MM.1S (cell line): ENCODE data around the gene PPP1R11.

Experiments
- DNase-seq: peaks from one replicate; pipeline ENCODE4 v3.0.0-alpha.2; 2015
- H2AFZ ChIP-seq: fragments of 300-600 bp; sonication (generic); 2 replicates; pipeline ENCODE4 v1.6.0; 2016; ENCODE audit warnings: antibody characterized with exemption, low read length
- H3F3A ChIP-seq: fragments of 300-600 bp; sonication (generic); 2 replicates; pipeline ENCODE4 v1.6.1; 2016; ENCODE audit warnings: mild to moderate bottlenecking, antibody characterized with exemption, low read length, moderate library complexity, mixed read lengths; ENCODE audit not compliant: insufficient read depth
- H3K27ac ChIP-seq: fragments of 300-600 bp; sonication (generic); 2 replicates; pipeline ENCODE4 v1.5.1; 2016; ENCODE audit warnings: mild to moderate bottlenecking, low read length
- H3K27me3 ChIP-seq: fragments of 300-600 bp; sonication (generic); replicated peaks from 2 replicates; pipeline ENCODE4 v1.6.0; 2016; ENCODE audit warnings: low read length; ENCODE audit not compliant: insufficient read depth
- H3K36me3 ChIP-seq: fragments of 300-600 bp; sonication (generic); replicated peaks from 2 replicates; pipeline ENCODE4 v1.6.1; 2016; ENCODE audit warnings: mild to moderate bottlenecking, low read length, mixed read lengths; ENCODE audit not compliant: insufficient read depth
- H3K4me1 ChIP-seq: fragments of 300-600 bp; sonication (generic); 2 replicates; pipeline ENCODE4 v1.6.1; 2016; ENCODE audit warnings: low read length, mixed read lengths
- H3K4me2 ChIP-seq: fragments of 300-600 bp; sonication (generic); 2 replicates; pipeline ENCODE4 v1.6.0; 2016; ENCODE audit warnings: low read depth, low read length
- H3K4me3 ChIP-seq: fragments of 300-600 bp; sonication (generic); 2 replicates; pipeline ENCODE4 v1.5.1; 2016; ENCODE audit warnings: low read length, mixed read lengths
- H3K79me2 ChIP-seq: fragments of 300-600 bp; sonication (generic); 2 replicates; pipeline ENCODE4 v1.6.1; 2016; ENCODE audit warnings: mixed run types, low read length, mixed read lengths
- H3K9ac ChIP-seq: fragments of 300-600 bp; sonication (generic); 2 replicates; pipeline ENCODE4 v1.6.1; 2016; ENCODE audit warnings: low read length, mixed read lengths
- H3K9me2 ChIP-seq: fragments of 300-600 bp; sonication (generic); replicated peaks from 2 replicates; pipeline ENCODE4 v1.6.1; 2016; ENCODE audit warnings: mild to moderate bottlenecking, low read length, mixed read lengths; ENCODE audit not compliant: insufficient read depth
- H3K9me3 ChIP-seq: fragments of 300-600 bp; sonication (generic); replicated peaks from 2 replicates; pipeline ENCODE4 v1.6.1; 2016; ENCODE audit warnings: mild to moderate bottlenecking, low read length, mixed read lengths; ENCODE audit not compliant: insufficient read depth
- H4K20me1 ChIP-seq: fragments of 300-600 bp; sonication (generic); 2 replicates; pipeline ENCODE4 v1.6.1; 2016; ENCODE audit warnings: mild to moderate bottlenecking, low read length, moderate library complexity, mixed read lengths; ENCODE audit not compliant: insufficient read depth
- EZH2 ChIP-seq: fragments of 300-600 bp; sonication (generic); optimal IDR thresholded peaks from 2 replicates; pipeline ENCODE3; 2017; ENCODE audit warnings: low read depth, mild to moderate bottlenecking, antibody characterized with exemption, low read length, mixed read lengths
- EZH2phosphoT487 ChIP-seq: fragments of 300-600 bp; sonication (generic); IDR thresholded peaks from 2 replicates; pipeline ENCODE4 v1.6.1; 2018; ENCODE audit warnings: antibody characterized with exemption, low read length
- TF ChIP-seq, protein P1 (sequence below): fragments of 300-600 bp; sonication (generic); IDR thresholded peaks from 2 replicates; pipeline ENCODE4 v1.5.1; 2016; ENCODE audit warnings: antibody characterized with exemption, low read length, mixed read lengths

The PPP1R11 gene

DNA sequence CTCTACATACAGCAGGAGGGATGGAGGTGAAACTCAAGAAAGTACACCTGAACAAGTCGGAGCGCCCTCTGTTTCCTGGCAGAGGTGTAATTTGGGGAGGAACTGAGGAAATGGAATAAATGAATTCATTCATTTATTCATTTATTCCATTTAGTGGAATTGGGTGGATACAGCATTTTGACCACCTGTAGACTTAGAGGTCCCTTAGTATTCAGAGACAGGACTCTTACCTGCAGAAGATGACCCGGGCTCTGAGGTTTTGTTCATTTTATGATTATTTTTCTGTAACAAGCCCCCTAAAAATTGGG, 36.8 kb downstream of the PPP1R11 start:
- Histone ChIP-seq H2AFZ (peak overlapping the region; percentile 94), H3K4me2 (peak overlapping the region; percentile 100), H3K27me3 (peaks cover 26% of the 10 kb centered on the region), H4K20me1 (no peaks in the 10 kb centered on the region), H3K4me3 (peak overlapping the region; percentile 64), H3K9me3 (no peaks in the 10 kb centered on the region), H3K36me3 (no peaks in the 10 kb centered on the region), H3K27ac (no peak overlapping the region), H3K79me2 (no peaks in the 10 kb centered on the region), H3K9me2 (no peaks in the 10 kb centered on the region), H3K4me1 (peaks cover 15% of the 10 kb centered on the region), H3F3A (peaks cover 15% of the 10 kb centered on the region), H3K9ac (peak overlapping the region; percentile 36; the same call in 1 of the 2 replicates)
- TF ChIP-seq EZH2phosphoT487 = no peak
- TF ChIP-seq EZH2 = no peak
- TF ChIP-seq, protein P1, sequence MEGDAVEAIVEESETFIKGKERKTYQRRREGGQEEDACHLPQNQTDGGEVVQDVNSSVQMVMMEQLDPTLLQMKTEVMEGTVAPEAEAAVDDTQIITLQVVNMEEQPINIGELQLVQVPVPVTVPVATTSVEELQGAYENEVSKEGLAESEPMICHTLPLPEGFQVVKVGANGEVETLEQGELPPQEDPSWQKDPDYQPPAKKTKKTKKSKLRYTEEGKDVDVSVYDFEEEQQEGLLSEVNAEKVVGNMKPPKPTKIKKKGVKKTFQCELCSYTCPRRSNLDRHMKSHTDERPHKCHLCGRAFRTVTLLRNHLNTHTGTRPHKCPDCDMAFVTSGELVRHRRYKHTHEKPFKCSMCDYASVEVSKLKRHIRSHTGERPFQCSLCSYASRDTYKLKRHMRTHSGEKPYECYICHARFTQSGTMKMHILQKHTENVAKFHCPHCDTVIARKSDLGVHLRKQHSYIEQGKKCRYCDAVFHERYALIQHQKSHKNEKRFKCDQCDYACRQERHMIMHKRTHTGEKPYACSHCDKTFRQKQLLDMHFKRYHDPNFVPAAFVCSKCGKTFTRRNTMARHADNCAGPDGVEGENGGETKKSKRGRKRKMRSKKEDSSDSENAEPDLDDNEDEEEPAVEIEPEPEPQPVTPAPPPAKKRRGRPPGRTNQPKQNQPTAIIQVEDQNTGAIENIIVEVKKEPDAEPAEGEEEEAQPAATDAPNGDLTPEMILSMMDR = no peak
- DNase-seq = no peak

- no peaks in the 10 kb centered on the region for H3K9me2 ChIP-seq
- no peak overlapping the region for H3K4me3 ChIP-seq
- DNase-seq = no peak
- no peak overlapping the region for H2AFZ ChIP-seq
- no peak overlapping the region for H3K9ac ChIP-seq
- TF ChIP-seq EZH2 = no peak
- TF ChIP-seq, protein P1 = no peak
- TF ChIP-seq EZH2phosphoT487 = no peak
- peaks cover 15% of the 10 kb centered on the region for H3K4me1 ChIP-seq
- no peaks in the 10 kb centered on the region for H3K79me2 ChIP-seq
- H3K36me3 ChIP-seq = no peaks in the 10 kb centered on the region
- H3F3A ChIP-seq = peaks cover 15% of the 10 kb centered on the region
- no peaks in the 10 kb centered on the region for H3K9me3 ChIP-seq
- H3K4me2 ChIP-seq = no peak overlapping the region
- no peaks in the 10 kb centered on the region for H4K20me1 ChIP-seq
- H3K27me3 ChIP-seq = peaks cover 20% of the 10 kb centered on the region
- H3K27ac ChIP-seq = no peak overlapping the region
These were observed 37.7 kb downstream of the PPP1R11 start for GRCh38 chr6:30104661-30105060.

DNA sequence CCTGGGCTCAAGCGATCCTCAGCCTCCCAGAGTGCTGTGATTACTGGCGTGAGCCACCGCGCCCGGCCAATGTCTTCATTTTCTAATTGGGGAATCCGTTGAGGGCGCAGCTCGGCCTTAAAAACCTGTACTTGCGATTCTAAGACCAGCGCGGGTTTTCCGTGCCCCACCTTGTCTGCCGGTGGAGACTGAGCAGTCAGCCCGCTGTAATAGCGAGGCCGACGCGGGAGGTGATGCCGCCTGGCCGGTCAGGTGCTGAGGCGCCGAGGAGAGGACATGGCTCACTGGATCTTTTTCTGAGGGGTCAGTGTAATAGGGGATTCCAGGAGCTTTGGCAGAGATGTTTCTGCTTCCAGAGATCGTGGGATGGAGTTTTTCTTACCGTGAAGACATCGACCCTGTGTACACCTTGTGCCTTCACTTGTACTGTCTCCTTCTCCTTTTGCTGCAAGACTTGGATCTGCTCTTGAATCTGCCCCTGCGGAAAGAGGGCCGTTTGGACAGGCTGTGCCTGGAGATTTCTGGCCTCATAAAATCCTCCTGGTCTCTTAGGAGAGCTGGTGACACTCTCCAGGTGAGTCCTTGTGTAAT, 44.4 kb downstream of the PPP1R11 start:
- H3K4me2 ChIP-seq = no peak overlapping the region
- no peaks in the 10 kb centered on the region for H3K9me3 ChIP-seq
- H3F3A ChIP-seq = peaks cover 9% of the 10 kb centered on the region; the same call in 1 of the 2 replicates
- no peak for TF ChIP-seq EZH2phosphoT487
- no peak for TF ChIP-seq EZH2
- TF ChIP-seq, protein P1 = no peak
- H3K36me3 ChIP-seq = no peaks in the 10 kb centered on the region
- H3K9me2 ChIP-seq = no peaks in the 10 kb centered on the region
- no peaks in the 10 kb centered on the region for H4K20me1 ChIP-seq
- no peak overlapping the region for H3K27ac ChIP-seq
- DNase-seq = no peak
- no peak overlapping the region for H3K9ac ChIP-seq
- H3K79me2 ChIP-seq = no peaks in the 10 kb centered on the region
- no peak overlapping the region for H2AFZ ChIP-seq
- H3K4me3 ChIP-seq = no peak overlapping the region
- H3K27me3 ChIP-seq = no peaks in the 10 kb centered on the region
- peaks cover 13% of the 10 kb centered on the region for H3K4me1 ChIP-seq
